Astrocyte (in vitro differentiated cells and primary cell): Measurements from ENCODE around the gene AMN. TPM values are rescaled to one million over a fixed set of nuclear protein-coding genes. Genes with fewer than 3 reads are reported as not detected.

Experiments
- DNase-seq: peaks from one replicate; pipeline ENCODE4 v3.0.0-alpha.2; 2010; ENCODE audit warnings: low read depth
- FAIRE-seq: peaks from 2 replicates; lab custom pipeline; 2011; peaks lifted over from hg19 to GRCh38; lab: Jason Lieb, UNC
- H2AFZ ChIP-seq: 2 replicates; pipeline ENCODE4 v1.6.0; 2012; ENCODE audit warnings: low read depth, low read length, inconsistent platforms
- H3K27ac ChIP-seq: 2 replicates; pipeline ENCODE4 v1.5.1; 2011; ENCODE audit warnings: low read depth, low read length, inconsistent platforms
- H3K27me3 ChIP-seq: 2 replicates; pipeline ENCODE4 v1.6.0; 2011; ENCODE audit warnings: low read length, inconsistent platforms; ENCODE audit not compliant: insufficient read depth
- H3K36me3 ChIP-seq: 2 replicates; pipeline ENCODE4 v1.5.1; 2011; ENCODE audit warnings: low read length, inconsistent platforms; ENCODE audit not compliant: insufficient read depth
- H3K4me1 ChIP-seq: 2 replicates; pipeline ENCODE4 v1.5.1; 2011; ENCODE audit warnings: low read length, inconsistent platforms; ENCODE audit not compliant: insufficient read depth
- H3K4me2 ChIP-seq: 2 replicates; pipeline ENCODE4 v1.6.0; 2012; ENCODE audit warnings: low read length, inconsistent platforms
- H3K4me3 ChIP-seq: 2 replicates; pipeline ENCODE4 v1.5.1; 2011; ENCODE audit warnings: low read depth, mild to moderate bottlenecking, low read length, inconsistent platforms; ENCODE audit not compliant: insufficient read depth
- H3K79me2 ChIP-seq: 2 replicates; pipeline ENCODE4 v1.6.0; 2012; ENCODE audit warnings: mild to moderate bottlenecking, low read length, inconsistent platforms; ENCODE audit not compliant: insufficient read depth
- H3K9ac ChIP-seq: 2 replicates; pipeline ENCODE4 v1.6.0; 2012; ENCODE audit warnings: mild to moderate bottlenecking, low read length, inconsistent platforms
- H3K9me3 ChIP-seq: 2 replicates; pipeline ENCODE4 v1.5.1; 2012; ENCODE audit warnings: low read depth, mild to moderate bottlenecking, low read length, inconsistent platforms; ENCODE audit not compliant: insufficient read depth
- H4K20me1 ChIP-seq: 2 replicates; pipeline ENCODE4 v1.6.0; 2012; ENCODE audit warnings: low read length, inconsistent platforms; ENCODE audit not compliant: insufficient read depth
- H3K27ac Mint-ChIP-seq: one replicate; pipeline ENCODE4 v1.8.0; 2021; ENCODE audit warnings: mild to moderate bottlenecking, mixed read lengths; ENCODE audit not compliant: unreplicated experiment
- H3K27me3 Mint-ChIP-seq: one replicate; pipeline ENCODE4 v1.8.0; 2021; ENCODE audit warnings: low read depth, mixed read lengths; ENCODE audit not compliant: unreplicated experiment
- H3K36me3 Mint-ChIP-seq: one replicate; pipeline ENCODE4 v1.8.0; 2021; ENCODE audit warnings: low read depth, mixed read lengths; ENCODE audit not compliant: unreplicated experiment
- H3K4me1 Mint-ChIP-seq: one replicate; pipeline ENCODE4 v1.8.0; 2021; ENCODE audit warnings: low read depth, mixed read lengths; ENCODE audit not compliant: unreplicated experiment
- H3K4me3 Mint-ChIP-seq: one replicate; pipeline ENCODE4 v1.8.0; 2021; ENCODE audit warnings: mild to moderate bottlenecking, moderate library complexity, mixed read lengths; ENCODE audit not compliant: unreplicated experiment
- H3K9me3 Mint-ChIP-seq: one replicate; pipeline ENCODE4 v1.8.0; 2021; ENCODE audit warnings: mild to moderate bottlenecking, mixed read lengths; ENCODE audit not compliant: unreplicated experiment
- EZH2 ChIP-seq: IDR thresholded peaks from 2 replicates; pipeline ENCODE4 v1.6.1; 2012; ENCODE audit warnings: mild to moderate bottlenecking, low read length, inconsistent platforms; ENCODE audit not compliant: insufficient read depth
- total RNA-seq: library from RNA; stranded (reverse); gene quantifications from 2 replicates; pipeline ENCODE4 v1.2.1, GENCODE V29; 2021
- TF ChIP-seq, protein P1 (sequence below): IDR thresholded peaks from 2 replicates; pipeline ENCODE4 v1.5.1; 2011; ENCODE audit warnings: low read depth, mild to moderate bottlenecking, inconsistent platforms, low read length, moderate library complexity; ENCODE audit not compliant: insufficient read depth

AMN gene
- total RNA-seq, 1 donor from 2014 or later, result 2.0 TPM

DNA sequence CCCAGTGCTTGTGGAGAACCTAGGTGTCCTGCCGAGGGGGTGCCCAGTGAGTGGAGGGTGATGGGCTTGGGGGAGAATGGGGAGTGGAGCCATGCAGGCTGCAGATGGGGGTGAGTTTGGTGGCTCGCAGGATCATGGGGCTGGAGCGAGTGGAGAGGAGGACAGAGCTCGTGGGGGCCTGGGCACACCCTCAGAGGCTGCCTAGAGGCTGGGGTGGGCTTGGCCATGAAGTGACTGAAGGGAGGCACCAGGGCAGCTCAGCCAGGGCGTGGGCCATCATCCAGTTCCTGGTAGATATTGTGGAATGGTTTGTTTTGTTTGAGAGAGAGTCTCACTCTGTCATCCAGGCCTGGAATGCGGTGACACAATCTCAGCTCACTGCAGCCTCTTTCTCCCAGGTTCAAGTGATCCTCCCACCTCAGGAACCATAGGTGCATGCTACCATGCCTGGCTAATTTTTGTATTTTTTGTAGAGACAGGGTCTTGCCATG is 43.4 kb upstream of the AMN start:
- TF ChIP-seq EZH2, result no peak
- TF ChIP-seq, protein P1, sequence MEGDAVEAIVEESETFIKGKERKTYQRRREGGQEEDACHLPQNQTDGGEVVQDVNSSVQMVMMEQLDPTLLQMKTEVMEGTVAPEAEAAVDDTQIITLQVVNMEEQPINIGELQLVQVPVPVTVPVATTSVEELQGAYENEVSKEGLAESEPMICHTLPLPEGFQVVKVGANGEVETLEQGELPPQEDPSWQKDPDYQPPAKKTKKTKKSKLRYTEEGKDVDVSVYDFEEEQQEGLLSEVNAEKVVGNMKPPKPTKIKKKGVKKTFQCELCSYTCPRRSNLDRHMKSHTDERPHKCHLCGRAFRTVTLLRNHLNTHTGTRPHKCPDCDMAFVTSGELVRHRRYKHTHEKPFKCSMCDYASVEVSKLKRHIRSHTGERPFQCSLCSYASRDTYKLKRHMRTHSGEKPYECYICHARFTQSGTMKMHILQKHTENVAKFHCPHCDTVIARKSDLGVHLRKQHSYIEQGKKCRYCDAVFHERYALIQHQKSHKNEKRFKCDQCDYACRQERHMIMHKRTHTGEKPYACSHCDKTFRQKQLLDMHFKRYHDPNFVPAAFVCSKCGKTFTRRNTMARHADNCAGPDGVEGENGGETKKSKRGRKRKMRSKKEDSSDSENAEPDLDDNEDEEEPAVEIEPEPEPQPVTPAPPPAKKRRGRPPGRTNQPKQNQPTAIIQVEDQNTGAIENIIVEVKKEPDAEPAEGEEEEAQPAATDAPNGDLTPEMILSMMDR, result no peak
- no peaks in the 10 kb centered on the region for H3K27me3 ChIP-seq
- no peak overlapping the region for H3K4me2 ChIP-seq
- no peaks in the 10 kb centered on the region for H3K9me3 ChIP-seq
- H3K27ac ChIP-seq, result no peak overlapping the region
- H3K36me3 ChIP-seq, result peaks cover 13% of the 10 kb centered on the region
- Mint-ChIP-seq H3K36me3 (peaks cover 1% of the 10 kb centered on the region), H3K9me3 (no peaks in the 10 kb centered on the region), H3K4me1 (no peaks in the 10 kb centered on the region), H3K4me3 (no peak overlapping the region), H3K27ac (no peak overlapping the region), H3K27me3 (no peaks in the 10 kb centered on the region)
- DNase-seq (no peak), FAIRE-seq (no peak)
- no peaks in the 10 kb centered on the region for H3K79me2 ChIP-seq
- H3K4me3 ChIP-seq, result no peak overlapping the region
- H3K4me1 ChIP-seq, result peaks cover 2% of the 10 kb centered on the region
- H3K9ac ChIP-seq, result no peak overlapping the region
- no peaks in the 10 kb centered on the region for H4K20me1 ChIP-seq
- no peak overlapping the region for H2AFZ ChIP-seq

DNA sequence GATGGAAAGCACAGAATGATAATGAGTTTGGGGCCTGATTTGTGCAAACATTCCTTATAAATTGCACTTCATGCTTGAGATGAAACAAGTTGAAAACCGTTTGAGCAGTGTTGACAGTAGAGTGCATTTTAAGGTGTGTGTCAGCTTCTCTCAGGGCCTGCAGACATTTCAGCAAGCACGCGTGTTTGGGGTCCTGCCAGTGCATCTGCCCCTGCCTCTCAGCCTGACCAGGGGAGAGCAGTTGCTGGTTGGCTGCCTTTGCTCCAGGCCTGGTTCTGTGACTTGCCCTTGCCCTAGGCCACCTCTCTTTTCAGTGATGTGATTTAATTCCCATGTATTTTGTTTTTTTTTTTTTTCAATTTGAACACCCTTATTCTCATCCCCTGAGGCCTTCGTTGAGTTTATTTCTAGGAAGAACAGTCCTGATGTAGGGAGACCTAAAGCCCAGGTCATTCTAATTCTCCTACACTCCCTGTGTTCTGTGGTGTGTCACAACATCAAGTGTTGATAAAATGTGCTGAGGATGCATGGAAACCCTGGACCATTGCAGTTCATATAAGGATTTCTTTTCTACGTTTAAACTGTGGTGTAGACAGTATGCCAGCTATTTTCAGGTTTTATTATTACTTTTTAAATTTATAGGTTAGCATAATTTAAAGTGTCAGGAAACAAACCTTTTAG is 40.1 kb upstream of the AMN start:
- DNase-seq (no peak), FAIRE-seq (no peak)
- peaks cover 4% of the 10 kb centered on the region for H3K36me3 ChIP-seq
- H3K4me2 ChIP-seq, result no peak overlapping the region
- Mint-ChIP-seq H3K36me3 (peaks cover 12% of the 10 kb centered on the region), H3K9me3 (no peaks in the 10 kb centered on the region), H3K4me3 (no peak overlapping the region), H3K27ac (no peak overlapping the region), H3K4me1 (no peaks in the 10 kb centered on the region), H3K27me3 (no peaks in the 10 kb centered on the region)
- H3K79me2 ChIP-seq, result no peaks in the 10 kb centered on the region
- no peaks in the 10 kb centered on the region for H3K4me1 ChIP-seq
- H3K9ac ChIP-seq, result no peak overlapping the region
- H2AFZ ChIP-seq, result no peak overlapping the region
- H3K27me3 ChIP-seq, result no peaks in the 10 kb centered on the region
- no peak overlapping the region for H3K4me3 ChIP-seq
- no peak for TF ChIP-seq EZH2
- TF ChIP-seq, protein P1, result no peak
- no peaks in the 10 kb centered on the region for H4K20me1 ChIP-seq
- no peak overlapping the region for H3K27ac ChIP-seq
- no peaks in the 10 kb centered on the region for H3K9me3 ChIP-seq

DNA sequence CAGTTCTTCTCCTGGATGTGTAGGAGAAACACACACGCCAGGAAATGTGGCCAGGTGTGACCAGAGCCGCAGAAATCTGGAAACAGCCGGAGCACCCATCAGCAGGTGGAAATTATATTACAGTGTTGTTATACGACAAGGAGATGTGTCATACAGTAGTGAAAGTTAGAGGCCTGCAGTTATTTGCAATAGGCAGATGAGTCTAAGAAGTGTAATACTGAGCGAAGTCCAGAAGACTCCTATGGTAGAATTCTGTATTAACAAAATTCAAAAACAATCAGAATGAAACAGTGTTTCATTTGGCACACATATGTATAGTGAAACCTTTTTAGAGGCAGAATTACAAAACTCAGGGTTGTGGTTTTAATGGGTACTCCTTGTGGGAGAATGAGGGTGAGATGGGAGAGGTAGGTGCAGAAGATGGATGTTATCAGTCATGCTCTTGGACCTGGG is 39.3 kb upstream of the AMN start:
- Mint-ChIP-seq H3K36me3 (peaks cover 12% of the 10 kb centered on the region), H3K4me3 (no peak overlapping the region), H3K27ac (no peak overlapping the region), H3K9me3 (no peaks in the 10 kb centered on the region), H3K4me1 (no peaks in the 10 kb centered on the region), H3K27me3 (no peaks in the 10 kb centered on the region)
- DNase-seq (no peak), FAIRE-seq (no peak)
- Histone ChIP-seq H4K20me1 (no peaks in the 10 kb centered on the region), H3K27me3 (no peaks in the 10 kb centered on the region), H3K79me2 (no peaks in the 10 kb centered on the region), H3K4me2 (no peak overlapping the region), H2AFZ (no peak overlapping the region), H3K36me3 (peaks cover 3% of the 10 kb centered on the region), H3K4me1 (no peaks in the 10 kb centered on the region), H3K9me3 (no peaks in the 10 kb centered on the region), H3K4me3 (no peak overlapping the region), H3K27ac (no peak overlapping the region), H3K9ac (no peak overlapping the region)
- TF ChIP-seq, protein P1, result no peak
- no peak for TF ChIP-seq EZH2
